ENCODE results near the gene TMC8.
"Not testable (repeated sequence)": the region's sequence is repeated elsewhere in the genome, so short reads cannot be mapped to it uniquely, and the experiment has no call there.

Gene TMC8

DNA sequence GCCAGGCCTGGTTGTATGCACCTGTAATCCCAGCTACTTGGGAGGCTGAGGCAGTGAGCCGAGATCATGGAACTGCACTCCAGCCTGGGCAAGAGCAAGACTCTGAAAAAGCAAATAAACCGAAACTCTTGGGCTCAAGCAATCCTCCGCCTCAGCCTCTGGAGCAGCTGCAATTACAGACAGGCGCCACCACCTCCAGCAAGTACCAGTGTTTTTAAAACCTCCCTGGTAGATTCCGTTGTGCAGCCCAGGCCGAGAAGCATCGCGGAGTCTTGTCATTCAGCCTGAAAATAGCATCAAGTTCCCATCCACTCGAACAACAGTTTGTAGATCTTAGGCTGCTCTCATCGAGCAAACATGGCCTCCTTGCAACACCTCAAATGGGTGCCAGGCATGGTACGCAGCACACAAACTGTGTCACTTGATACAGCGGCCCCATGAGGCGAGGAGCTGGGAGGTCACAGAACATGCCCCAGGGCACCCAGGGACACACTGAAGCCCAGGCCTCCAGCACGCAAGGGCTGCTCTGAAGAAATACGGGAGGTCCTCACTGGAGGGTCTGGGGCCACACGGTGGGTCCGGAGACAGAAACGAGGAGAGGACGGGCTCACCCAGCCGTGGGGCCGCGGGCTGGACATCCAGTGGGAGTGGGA lies 20.1 kb upstream of the TMC8 start:
- DNase-seq = no peak

DNA sequence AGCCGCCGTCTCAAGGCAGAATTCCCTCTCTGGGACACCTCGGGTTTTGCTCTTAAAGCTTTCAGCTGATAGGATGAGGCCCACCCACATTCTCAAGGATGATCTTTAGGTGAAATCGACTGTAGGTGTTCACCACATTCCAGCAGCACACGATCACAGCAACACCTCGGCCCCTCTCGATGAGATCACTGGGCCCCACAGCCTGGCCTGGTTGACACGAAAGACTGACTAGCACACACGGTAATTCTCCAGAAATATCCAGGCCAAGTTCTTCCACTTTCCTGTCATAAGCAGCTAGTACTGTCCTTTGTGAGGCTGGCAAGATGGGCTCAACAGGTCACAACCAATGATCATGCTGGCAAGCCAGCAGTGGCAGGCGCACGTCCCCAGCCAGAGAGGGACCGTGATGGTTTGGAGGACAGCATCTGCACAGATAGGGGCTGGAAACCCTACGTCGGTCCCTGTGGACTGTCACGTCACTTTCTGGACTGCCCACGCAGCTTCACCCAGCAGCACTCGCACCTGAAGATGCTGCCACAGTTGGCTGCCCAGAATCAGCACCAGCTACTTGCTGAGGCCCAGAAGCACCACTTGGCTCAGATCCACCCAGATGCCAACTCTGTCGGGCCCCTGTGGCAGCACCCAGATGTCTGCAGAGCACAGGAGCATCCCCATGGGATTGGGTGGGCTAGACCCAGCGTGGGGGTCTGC lies 19.4 kb upstream of the TMC8 start:
- no peak for DNase-seq

DNA sequence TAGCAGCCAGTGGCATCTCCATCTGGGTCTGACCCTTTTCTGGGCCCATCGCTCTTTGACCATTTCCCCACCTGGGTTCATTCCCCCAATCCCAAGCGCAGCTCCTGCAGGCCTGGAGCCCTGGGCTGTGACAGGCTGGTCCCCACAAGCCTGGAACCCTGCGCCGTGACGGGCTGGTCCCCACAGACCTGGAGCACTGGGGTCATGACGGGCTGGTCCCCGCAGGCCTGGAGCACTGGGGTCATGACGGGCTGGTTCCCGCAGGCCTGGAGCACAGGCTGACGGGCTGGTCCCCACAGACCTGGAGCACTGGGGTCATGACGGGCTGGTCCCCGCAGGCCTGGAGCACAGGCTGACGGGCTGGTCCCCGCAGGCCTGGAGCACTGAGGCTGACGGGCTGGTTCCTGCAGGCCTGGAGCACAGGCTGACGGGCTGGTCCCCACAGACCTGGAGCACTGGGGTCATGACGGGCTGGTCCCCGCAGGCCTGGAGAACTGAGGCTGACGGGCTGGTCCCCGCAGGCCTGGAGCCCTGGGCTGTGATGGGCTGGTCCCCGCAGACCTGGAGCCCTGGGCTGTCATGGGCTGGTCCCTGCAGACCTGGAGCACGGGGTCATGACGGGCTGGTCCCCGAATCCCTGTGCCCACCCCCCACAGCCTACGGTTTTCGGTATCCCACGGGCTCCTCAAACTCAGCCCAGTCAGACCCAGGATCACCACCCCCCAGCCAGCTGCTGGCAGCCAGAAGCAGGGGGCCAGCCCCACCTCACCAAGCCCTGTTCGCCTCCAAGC lies 18.6 kb upstream of the TMC8 start:
- DNase-seq = no peak

DNA sequence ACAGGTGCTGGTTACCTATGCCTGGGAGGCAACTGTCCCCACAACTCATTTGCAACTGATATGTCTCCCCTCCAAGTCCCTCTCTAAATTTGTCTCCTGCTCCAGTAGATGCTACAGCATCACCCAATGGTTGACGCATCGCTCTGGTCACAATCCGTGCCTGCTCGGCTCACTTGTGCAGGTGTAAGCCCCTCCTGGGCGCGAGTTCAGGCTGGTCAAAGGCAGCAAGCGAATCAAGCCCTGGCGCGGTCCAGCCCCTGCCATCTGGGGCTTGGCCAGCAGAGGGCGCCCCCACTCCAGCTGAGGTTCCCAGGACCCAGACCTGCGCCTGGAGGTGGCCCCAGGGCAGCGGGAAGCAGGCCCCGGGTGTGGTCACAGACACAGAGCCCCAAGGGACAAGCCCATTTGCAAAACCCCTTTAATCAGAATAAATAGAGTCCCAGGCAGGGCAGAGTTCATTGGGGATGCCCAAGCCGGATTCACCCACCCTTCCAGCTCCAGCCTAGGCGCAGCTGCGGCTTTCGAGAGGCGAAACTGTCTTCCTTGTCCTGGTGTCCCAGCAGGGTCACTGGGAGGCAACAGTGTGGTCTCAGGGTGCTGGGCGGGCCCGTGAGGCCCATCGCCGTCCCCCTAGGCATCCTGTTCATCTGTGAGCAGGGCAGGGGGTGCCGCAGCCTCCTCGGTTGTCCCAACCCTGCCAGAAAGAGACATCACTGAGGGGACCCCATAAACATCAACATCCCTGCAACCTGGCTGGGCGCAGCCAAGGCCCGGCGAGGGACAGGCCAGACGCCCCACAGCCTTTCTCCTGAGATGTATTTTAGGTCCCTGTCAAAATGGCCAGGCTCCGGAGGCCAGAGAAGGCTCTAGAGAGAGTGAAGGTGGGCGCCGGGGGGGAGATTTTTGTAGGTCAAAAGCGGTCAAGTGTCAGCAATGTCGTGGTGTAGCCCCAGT lies 17.8 kb upstream of the TMC8 start:
- DNase-seq = peak; percentile 93

DNA sequence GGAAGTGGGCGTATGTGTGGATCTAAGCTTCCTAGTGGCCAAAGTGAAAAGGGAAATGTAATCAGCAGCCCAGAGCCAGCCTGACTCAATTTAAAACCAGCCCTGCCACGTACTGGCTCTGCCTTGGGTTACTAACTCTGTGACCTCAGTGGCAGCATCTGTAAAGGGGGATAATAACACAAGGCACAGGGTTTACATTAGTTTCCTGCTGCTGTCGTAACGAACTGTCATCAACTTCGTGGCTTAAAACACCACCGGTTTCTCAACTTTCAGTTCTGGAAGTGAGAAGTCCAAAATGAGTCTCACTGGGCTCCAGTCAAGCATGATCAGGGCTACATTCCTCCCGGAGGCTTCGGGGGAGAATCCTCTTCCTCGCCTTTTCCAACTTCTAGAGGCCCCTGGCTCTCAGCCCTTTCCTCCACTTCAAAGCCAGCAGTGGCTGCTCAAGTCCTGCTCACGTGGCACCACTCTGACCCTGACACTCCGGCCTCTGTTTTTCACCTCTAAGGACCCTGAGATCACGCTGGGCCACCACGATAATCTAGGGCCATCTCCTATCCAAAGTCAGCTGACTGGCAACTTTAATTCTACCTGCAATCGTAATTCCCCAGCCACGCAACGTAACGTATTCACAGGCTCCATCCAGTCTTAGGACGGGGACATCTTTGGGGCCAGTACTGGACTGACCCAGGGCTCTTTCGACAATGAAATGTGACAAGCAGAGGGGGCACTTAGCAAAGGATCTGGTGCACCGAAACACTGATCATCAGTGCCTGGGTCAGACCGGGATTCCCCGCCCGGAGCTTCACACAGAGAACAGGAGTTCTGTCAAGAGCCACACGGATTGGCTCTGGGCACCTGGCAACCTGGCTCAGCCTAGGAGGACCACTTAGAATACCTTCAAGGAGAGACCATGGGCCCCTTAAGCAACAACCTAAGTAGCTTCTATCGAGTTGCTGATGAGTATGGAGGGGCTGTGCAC lies 16.5 kb upstream of the TMC8 start:
- DNase-seq = no peak

DNA sequence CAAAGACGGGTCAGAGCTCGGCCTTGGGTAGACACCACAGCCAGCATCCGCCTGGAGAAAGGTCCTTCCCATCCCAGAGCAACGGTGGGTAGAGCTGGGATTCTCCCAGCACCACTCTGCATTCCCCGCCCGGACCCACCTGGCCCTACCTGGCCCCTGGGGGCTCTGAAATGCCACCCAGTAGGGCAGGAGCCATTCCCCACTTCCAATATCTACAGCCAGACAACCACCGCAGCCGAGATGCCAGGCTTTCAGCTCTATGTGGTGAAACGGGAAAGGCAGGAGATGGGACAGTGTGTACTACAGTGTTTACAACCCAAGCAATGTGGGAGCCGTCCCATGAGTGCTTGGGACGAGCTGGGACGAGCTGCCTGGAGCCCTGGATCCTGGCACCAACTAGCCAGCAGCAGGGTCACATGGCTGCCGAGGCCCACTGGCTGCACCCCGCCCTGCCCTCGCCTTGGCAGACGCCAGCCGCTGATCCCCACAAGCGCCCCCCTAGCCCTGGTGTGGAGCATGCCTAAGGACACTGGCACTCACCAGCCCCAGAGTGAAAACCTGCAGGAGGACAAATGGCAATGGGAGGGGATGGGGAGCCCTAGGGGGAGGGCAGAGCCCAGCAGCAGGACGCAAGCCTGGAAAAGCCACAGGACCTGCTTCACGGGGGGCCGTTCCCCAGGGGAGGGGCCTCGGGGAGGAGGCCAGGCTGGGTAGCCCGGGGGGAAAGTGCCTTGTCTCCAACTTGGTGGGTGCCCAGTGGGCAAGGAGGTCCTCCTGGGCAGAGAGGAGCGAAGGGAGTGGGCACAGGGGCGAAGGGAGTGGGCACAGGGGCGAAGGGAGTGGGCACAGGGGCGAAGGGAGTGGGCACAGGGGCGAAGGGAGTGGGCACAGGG lies 15.5 kb upstream of the TMC8 start:
- DNase-seq = no peak

DNA sequence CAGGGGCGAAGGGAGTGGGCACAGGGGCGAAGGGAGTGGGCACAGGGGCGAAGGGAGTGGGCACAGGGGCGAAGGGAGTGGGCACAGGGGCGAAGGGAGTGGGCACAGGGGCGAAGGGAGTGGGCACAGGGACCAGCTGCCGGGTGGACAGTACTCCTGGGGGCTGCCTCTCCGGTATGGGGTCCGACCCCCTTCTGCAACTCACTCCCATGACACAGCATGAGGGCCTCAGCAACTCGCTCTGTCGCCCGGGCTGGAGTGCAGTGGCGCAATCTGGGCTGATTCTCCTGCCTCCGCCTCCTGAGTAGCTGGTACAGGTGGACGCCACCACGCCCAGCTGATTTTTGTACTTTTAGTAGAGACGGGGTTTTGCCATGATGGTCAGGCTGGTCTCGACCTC lies 14.8 kb upstream of the TMC8 start:
- DNase-seq = not testable (repeated sequence)

DNA sequence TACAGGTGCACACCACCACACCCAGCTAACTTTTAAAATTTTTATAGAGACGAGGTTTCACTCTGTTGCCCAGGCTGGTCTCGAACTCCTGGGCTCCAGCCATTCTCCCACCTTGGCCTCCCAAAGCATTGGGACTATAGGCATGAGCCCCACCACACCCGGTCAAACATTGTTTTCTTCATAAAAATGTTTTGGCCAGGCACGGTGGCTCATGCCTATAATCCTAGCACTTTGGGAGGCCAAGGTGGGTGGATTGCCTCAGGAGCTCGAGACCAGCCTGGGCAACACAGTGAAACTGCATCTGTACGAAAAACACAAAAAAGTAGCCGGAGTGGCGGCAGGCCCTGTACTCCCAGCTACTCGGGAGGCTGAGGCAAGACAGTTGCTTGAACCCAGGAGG lies 14.2 kb upstream of the TMC8 start:
- no peak for DNase-seq

DNA sequence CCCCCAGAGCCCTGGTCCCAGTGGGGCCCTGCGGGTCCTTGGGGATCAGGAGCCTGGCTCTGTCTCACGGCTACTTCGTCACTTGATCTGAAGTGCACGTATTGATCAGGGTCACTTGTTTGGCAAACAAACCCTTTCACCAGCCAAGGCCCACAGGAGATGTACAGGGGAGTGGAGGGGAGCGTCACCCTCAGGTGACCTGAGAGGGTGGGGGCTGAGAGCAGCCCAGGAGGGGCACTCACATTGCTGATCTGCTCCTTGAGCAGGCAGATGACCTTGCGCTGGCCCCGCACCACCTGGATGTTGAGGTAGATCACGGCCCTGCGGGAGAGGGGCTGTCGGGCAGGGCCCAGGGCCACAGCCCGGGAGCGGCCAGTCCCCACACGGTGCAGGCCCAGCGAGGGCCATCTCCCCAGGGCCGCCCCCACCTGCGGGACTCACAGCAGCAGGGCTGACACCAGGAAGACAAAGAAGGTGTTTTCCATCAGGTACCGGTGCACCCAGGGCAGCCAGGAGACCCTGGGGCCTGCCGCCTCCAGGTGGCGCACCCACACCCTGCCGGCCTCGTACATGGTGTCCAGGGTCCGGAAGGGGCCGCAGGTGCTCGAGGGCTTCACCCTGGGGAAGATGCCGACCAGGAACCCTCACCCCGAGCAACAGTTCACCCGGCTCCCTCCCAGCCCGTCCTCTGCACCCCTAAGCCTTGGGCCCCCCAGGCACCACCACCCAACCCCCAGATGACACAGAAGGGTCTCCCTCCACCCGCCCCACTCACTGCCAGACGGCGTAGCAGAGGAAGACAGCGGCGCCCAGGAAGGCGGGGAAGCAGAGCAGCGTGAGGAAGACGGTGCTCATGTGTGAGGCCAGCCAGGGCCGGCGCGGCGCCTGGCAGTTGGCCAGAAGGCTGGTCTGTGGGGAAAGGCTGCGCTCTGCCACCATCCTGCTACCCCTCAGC lies 13.3 kb upstream of the TMC8 start:
- no peak for DNase-seq

DNA sequence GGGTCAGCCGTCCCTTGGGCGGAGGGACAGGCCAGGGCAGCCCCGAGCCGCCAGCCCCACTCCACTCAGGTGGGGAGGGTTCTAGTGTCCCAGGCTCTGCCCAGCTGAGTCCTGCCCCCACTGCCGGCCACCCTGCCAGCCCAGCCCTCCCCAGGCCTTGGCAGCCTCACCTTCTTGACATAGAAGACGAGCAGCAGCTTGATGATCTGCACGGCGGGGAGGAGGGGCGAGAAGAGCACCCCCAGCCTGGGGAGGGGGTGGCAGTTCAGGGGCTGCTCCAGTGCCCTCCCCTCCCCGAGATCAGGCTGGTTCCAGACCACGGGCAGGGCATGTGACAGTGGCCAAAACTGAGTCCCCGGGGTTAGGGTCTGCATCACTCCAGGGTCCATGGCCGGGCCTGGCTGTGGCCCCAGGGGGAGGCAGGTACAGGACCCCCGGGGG lies 11.8 kb upstream of the TMC8 start:
- DNase-seq = no peak

DNA sequence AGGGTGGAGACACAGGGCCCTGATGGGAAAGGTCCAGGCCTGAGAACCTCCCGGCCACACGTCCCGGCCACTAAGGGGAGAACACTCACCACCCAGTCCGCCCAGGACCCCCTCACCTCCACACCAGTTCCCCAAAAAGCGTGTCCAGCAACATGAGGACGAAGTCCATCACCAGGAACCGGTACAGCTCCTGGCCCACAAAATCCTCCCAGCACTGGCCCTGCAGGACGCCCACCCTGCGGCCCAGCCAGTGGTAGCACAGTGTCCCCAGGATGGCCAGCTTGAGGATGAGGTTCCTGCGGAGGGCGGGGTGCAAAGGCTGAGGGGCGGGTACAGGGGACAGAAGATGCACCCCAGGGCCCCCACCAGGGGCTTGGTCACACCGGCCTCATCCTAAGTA lies 10.0 kb upstream of the TMC8 start:
- no peak for DNase-seq

DNA sequence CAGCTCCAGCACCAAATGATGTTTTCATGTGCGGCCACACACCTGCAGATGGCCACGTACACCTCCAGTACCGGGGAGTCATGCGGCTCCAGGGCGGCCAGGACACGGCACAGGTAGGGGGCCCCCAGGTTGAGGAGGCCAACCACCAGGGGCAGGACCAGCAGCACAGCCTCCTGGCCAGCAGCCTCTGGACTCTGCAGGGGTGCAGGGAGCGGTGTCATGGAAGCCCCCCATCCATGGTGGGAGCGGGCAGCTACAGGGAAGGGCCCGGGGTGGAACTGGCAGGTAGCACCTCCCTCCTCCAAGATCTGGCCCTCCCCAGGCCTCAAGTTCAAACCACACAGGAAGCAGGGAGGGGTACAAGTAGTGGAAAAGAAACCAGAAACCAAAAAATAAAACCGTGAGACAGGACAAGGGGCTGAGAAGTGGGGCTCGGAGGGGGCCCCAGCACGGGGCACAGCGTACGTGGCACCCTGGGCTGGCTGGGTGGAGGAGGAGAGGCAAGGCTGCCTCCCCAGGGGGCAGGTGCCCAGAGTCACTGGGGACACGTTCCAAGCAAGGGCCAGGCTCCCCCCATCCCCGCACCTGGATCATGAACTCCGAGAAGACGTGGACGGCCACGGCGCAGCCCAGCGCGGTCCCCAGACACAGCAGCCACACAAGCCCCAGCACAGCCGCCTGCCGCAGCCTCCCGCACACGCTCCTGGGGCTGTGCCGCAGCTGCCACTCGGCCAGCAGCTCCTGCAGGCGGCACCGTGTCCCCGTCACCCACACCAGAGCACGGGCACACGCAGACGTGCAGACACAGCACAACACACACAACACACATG lies 9.4 kb upstream of the TMC8 start:
- peak; percentile 80 for DNase-seq

DNA sequence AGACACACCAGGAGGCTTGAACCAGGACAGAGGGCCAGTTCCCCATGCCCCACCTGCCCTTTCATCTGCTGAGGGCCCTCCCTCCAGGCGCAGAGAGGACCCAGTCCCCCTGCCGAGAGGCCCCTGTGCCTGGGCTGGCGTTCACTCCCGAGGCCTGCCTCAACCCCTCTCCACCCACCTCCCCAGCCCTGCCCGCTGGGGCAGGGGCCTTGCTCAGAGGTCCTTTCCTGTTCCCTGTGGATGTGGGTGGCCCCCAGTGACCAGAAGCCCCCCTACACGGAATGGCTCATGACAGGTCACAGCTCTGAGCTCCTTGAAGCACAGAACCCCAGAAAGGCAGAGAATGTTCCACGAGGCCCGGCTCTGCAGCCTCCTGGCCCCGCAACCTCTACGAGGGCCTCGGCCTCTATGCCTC lies 8.8 kb upstream of the TMC8 start:
- DNase-seq = no peak

DNA sequence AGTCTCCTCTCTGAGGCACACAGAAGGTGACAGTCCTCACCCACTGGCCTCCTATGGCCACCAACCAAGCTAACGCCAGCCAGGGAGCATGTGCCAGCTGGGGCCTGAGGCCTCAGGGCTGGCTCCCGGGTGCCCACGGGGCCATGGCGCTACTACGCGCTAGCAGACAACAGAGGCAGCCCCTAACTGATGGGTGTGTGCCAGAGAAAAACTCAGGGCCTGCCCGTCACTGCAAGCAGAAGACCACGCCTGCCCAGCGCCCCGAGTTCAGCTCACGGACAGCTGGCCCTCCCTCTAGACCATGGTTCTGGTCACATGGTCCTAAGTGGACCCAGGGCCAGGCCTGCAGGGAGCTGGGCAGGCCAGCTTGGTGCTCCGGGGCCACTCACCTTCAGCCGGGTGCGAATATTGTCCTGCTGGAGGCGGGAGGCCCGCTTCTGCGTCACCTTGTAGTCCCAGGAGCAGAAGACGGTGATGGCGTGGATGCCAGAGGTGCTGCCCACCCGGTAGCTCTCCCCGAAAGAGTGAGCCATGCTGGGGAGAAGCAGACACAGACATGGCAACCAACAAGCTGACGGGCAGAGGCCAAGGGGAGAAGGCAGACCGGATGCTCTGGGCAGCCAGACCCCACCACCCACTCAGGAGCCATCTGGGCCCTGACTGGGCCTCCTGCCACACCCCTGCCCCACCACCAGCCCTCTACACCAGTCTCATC lies 8.2 kb upstream of the TMC8 start:
- DNase-seq = peak; percentile 71

DNA sequence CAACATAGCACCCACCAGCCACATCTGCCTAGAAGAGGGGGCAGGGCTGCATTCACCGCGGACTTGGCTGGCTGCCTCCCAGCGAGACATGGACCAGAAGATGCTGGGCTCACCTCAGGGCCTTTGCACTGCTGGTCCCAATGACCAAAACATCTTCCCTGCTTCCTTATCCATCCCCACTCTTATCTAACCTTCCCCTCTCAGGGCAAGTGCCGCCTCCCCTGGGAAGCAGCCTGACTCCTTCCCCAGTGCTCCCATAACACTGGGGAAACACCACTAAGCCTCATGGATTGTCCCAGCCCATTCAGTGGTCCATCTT lies 7.7 kb upstream of the TMC8 start:
- no peak for DNase-seq

DNA sequence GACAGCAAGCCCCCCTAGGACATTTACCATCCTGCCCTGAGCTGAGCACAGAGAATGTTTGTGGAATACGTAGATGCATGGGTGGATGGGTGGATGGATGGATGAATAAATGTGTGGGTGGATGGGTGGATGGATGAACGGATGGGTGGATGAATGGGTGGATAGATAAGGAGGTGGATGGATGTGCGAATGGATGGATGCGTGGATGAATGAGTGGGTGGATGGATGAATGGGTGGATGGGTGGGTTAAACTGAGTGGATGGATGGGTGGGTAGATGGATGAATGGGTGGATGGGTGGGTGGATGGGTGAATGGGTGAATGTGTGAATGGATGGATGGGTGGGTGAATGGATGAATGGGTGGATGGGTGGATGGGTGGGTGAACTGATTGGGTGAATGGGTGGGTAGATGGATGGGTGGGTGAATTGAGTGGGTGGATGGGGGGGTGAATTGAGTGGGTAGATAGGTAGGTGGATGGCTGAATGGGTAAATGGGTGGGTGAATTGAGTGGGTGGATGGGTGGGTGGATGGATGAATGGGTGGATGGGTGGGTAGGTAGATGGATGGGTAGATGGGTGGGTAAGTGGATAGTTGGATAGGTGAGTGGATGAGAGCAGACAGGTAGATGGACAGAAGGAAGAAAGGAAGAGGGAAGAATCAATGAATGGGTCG lies 7.2 kb upstream of the TMC8 start:
- DNase-seq = no peak

Measured in activated effector memory CD4-positive, alpha-beta T cell treated with anti-CD3 and anti-CD28 coated beads, Interleukin-2, amount 50 U/mL, for 16 hours (primary cell).